K562 (cell line): Measurements from ENCODE around the gene ARHGAP12. TPM values are rescaled to one million over a fixed set of nuclear protein-coding genes. Genes with fewer than 3 reads are reported as not detected.

ENCODE experiments used
- ATAC-seq: fragments of 200-7000 bp; cut with Tn5 transposase; 3 replicates; pipeline ENCODE4 v1.9.1; 2020; ENCODE audit warnings: moderate library complexity
- BruUV-seq: library from RNA; stranded (reverse); fragments of 400-500 nt; replicated peaks from 2 replicates; lab custom pipeline; 2021; lab: Mats Ljungman, UMichigan
- CTCF ChIA-PET: fragments of 300-600 bp; formaldehyde crosslinking; extraction: SDS; loops from one replicate; lab custom pipeline; 2021; ENCODE audit warnings: low intra/inter-chr PET ratio; lab: Yijun Ruan, JAX
- POLR2A ChIA-PET: fragments of 300-600, 350-650 bp; sonication (Branson Sonifier 250); formaldehyde crosslinking; extraction: SDS; loops from one replicate; lab custom pipeline; 2021; ENCODE audit warnings: antibody characterized with exemption, inconsistent platforms; lab: Yijun Ruan, JAX
- DNase-seq, 4 experiments: peaks; one replicate each; pipeline versions ENCODE4 v3.0.0 to v3.0.0-alpha.2; 2011 to 2018; ENCODE audit warnings: low spot score in 3 of 4, mixed read lengths in 3 of 4; ENCODE audit errors: extremely low read depth in 1 of 4
- FAIRE-seq: peaks from 2 replicates; lab custom pipeline; 2011; peaks lifted over from hg19 to GRCh38; lab: Jason Lieb, UNC
- H2AFZ ChIP-seq: 2 replicates; pipeline ENCODE4 v1.6.0; 2011; ENCODE audit warnings: low read depth, low read length, control low read depth, inconsistent platforms
- H3K27ac ChIP-seq: fragments of 200-600 bp; 3 replicates; pipeline ENCODE4 v1.8.0; 2011; ENCODE audit warnings: low read depth, mild to moderate bottlenecking, control low read depth, inconsistent platforms, low read length, moderate library complexity, mixed read lengths; ENCODE audit errors: extremely low read depth
- H3K27me3 ChIP-seq, 2 experiments: fragments of 300-600 bp in 1 of 2; 2 replicates in 1 of 2; 3 replicates in 1 of 2; pipeline versions ENCODE4 v1.6.0 to v1.8.0; 2011; ENCODE audit warnings: inconsistent platforms in 2 of 2, low read length in 2 of 2, mild to moderate bottlenecking in 1 of 2, mixed read lengths in 1 of 2, moderate library complexity in 1 of 2; ENCODE audit not compliant: control insufficient read depth in 2 of 2, insufficient read depth in 2 of 2
- H3K36me3 ChIP-seq: fragments of 300-600 bp; 3 replicates; pipeline ENCODE4 v1.8.0; 2011; ENCODE audit warnings: mild to moderate bottlenecking, low read length, inconsistent platforms; ENCODE audit not compliant: control insufficient read depth, insufficient read depth
- H3K4me1 ChIP-seq, 2 experiments: fragments of 200-600 bp in 1 of 2; replicated peaks in 1 of 2; 2 replicates in 1 of 2; 3 replicates in 1 of 2; pipeline versions ENCODE4 v1.5.1 to v1.8.0; 2011; ENCODE audit warnings: inconsistent platforms in 2 of 2, low read length in 2 of 2, mild to moderate bottlenecking in 1 of 2, mixed read lengths in 1 of 2, moderate library complexity in 1 of 2; ENCODE audit not compliant: control insufficient read depth in 2 of 2, insufficient read depth in 2 of 2
- H3K4me2 ChIP-seq: 2 replicates; pipeline ENCODE4 v1.6.1; 2011; ENCODE audit warnings: low read length, control low read depth, inconsistent platforms, mixed read lengths; ENCODE audit not compliant: insufficient read depth
- H3K4me3 ChIP-seq: fragments of 200-600 bp; sonication (generic), shearing (Covaris generic); 2 replicates; pipeline ENCODE4 v1.5.1; 2016; ENCODE audit warnings: control low read depth, inconsistent platforms
- H3K79me2 ChIP-seq: fragments of 200-600 bp; 3 replicates; pipeline ENCODE4 v1.8.0; 2011; ENCODE audit warnings: low read length, inconsistent platforms; ENCODE audit not compliant: control insufficient read depth, insufficient read depth
- H3K9ac ChIP-seq, 2 experiments: 2 replicates each; pipeline versions ENCODE4 v1.6.0 to v1.6.1; 2011; ENCODE audit warnings: low read depth in 2 of 2, low read length in 2 of 2, control low read depth in 1 of 2, inconsistent platforms in 1 of 2, mild to moderate bottlenecking in 1 of 2, mixed read lengths in 1 of 2; ENCODE audit not compliant: insufficient read depth in 1 of 2
- H3K9me1 ChIP-seq: one replicate; pipeline ENCODE4 v1.6.0; 2011; ENCODE audit warnings: inconsistent platforms, mild to moderate bottlenecking, low read length, moderate library complexity; ENCODE audit not compliant: control insufficient read depth, insufficient read depth
- H3K9me3 ChIP-seq: replicated peaks from 2 replicates; pipeline ENCODE4 v1.5.1; 2011; ENCODE audit warnings: low read depth, low read length, inconsistent platforms; ENCODE audit not compliant: control insufficient read depth, insufficient read depth
- H4K20me1 ChIP-seq: replicated peaks from 2 replicates; pipeline ENCODE4 v1.6.1; 2011; ENCODE audit warnings: low read length, inconsistent platforms, mixed read lengths; ENCODE audit not compliant: control insufficient read depth, insufficient read depth
- GABPB1 ChIP-seq: sonication (generic); formaldehyde crosslinking; IDR thresholded peaks from 2 replicates; pipeline ENCODE4 v1.8.0; 2022; ENCODE audit warnings: mild to moderate bottlenecking, missing genetic modification reagents
- ILK ChIP-seq: fragments of 450-650 bp; IDR thresholded peaks from 2 replicates; pipeline ENCODE4 v1.6.1; 2016; ENCODE audit warnings: missing genetic modification characterization, low read depth, mild to moderate bottlenecking, missing compliant biosample characterization, moderate library complexity, borderline replicate concordance
- JUN ChIP-seq, 2 experiments: sonication (generic) in 1 of 2; formaldehyde crosslinking in 1 of 2; IDR thresholded peaks; 2 replicates each; pipeline versions ENCODE4 v1.6.1 to v1.8.0; 2012 to 2022; ENCODE audit warnings: borderline replicate concordance in 2 of 2, mild to moderate bottlenecking in 2 of 2, improper control_type of control experiment in 1 of 2, low read depth in 1 of 2, low read length in 1 of 2, missing genetic modification reagents in 1 of 2
- KLF10 ChIP-seq: fragments of 250-450 bp; sonication (Bioruptor Pico); IDR thresholded peaks from 2 replicates; pipeline ENCODE4 v1.6.1; 2021; ENCODE audit warnings: matching md5 sums
- LCOR ChIP-seq: sonication (generic); formaldehyde crosslinking; IDR thresholded peaks from 2 replicates; pipeline ENCODE4 v1.8.0; 2022; ENCODE audit warnings: mild to moderate bottlenecking, missing genetic modification reagents
- NFATC3 ChIP-seq: fragments of 450-650 bp; IDR thresholded peaks from 2 replicates; pipeline ENCODE4 v1.6.1; 2017; ENCODE audit warnings: mild to moderate bottlenecking
- PHF8 ChIP-seq: fragments of 200-600 bp; sonication (generic); IDR thresholded peaks from 2 replicates; pipeline ENCODE4 v1.6.1; 2012; ENCODE audit warnings: mixed run types, mild to moderate bottlenecking, inconsistent platforms, low read length, moderate library complexity, borderline replicate concordance
- SMAD4 ChIP-seq: fragments of 250-450 bp; sonication (Bioruptor Pico); conservative IDR thresholded peaks from 2 replicates; pipeline ENCODE4 v1.8.0; 2021; ENCODE audit warnings: inconsistent platforms, mild to moderate bottlenecking, moderate library complexity
- WGBS: fragments of 100-300 bp; shearing (Covaris generic); methylation state at CpG from one replicate; pipeline ENCODE4 v1.1.6; 2016; ENCODE audit warnings: low coverage, mixed read lengths; ENCODE audit not compliant: insufficient coverage; ENCODE audit errors: missing lambda C conversion rate; 5-methylcytosine and 5-hydroxymethylcytosine counted together
- in situ Hi-C: fragments of 300-500 bp; cut with MboI; formaldehyde crosslinking; loops from 4 replicates; pipeline ENCODE4 v1.15.0; 2018; ENCODE audit warnings: inconsistent platforms, mixed read lengths
- intact Hi-C: fragments of 100-400 bp; cut with micrococcal nuclease; formaldehyde crosslinking; loops from 2 replicates; pipeline ENCODE4 v1.14.2; 2022
- polyA plus RNA-seq, 8 experiments: library from polyadenylated mRNA; depleted of rRNA in 4 of 8; stranded (reverse) in 5 of 8; unstranded in 3 of 8; fragments of >200 nt; fragmentation: Nextera tagmentation in 2 of 8; fragmentation: Illumina TruSeq in 1 of 8; extraction: Ambion mirVana in 2 of 8; extraction: Trizol in 1 of 8; gene quantifications; 2 replicates each; pipeline versions ENCODE4 v1.2.1 to v1.2.3, GENCODE V29; 2011 to 2014; ENCODE audit warnings: inconsistent platforms in 1 of 8, missing spikeins in 1 of 8
- total RNA-seq, 7 experiments: library from RNA; depleted of rRNA in 6 of 7; stranded (reverse); fragments of >200 nt in 6 of 7; fragmentation: Illumina TruSeq in 2 of 7; extraction: Trizol in 2 of 7; gene quantifications; 2 replicates each; pipeline versions ENCODE4 v1.2.1 to v1.2.3, GENCODE V29; 2011 to 2021; ENCODE audit warnings: low replicate concordance in 1 of 7
- TF ChIP-seq, protein P1 (sequence below): fragments of 450-650 bp; conservative IDR thresholded peaks from 2 replicates; pipeline ENCODE4 v1.6.1; 2016; ENCODE audit warnings: missing genetic modification characterization, low read depth, mild to moderate bottlenecking, control low read depth, missing compliant biosample characterization

The ARHGAP12 gene
- total and polyA plus RNA-seq, 9 of the 15 experiments (the other 6 are each of a cell fraction or from before 2014, with no cell fraction given), result 4.4 to 18.7 (median 10.1) TPM

GRCh38 chr10:31768467-31768866 is 160.2 kb downstream of the ARHGAP12 start:
- H2AFZ ChIP-seq, result no peak overlapping the region
- no peak for DNase-seq
- POLR2A ChIA-PET, result interaction anchor here (0.6 to 1.0 kb wide), 2 partner anchors 17 to 22 kb away, joined by 3 to 4 read pairs; no protein-coding TSS in a partner anchor
- no peaks in the 10 kb centered on the region; a peak in 1 of 5 replicates for H3K4me1 ChIP-seq
- H3K4me2 ChIP-seq, result no peak overlapping the region
- CTCF ChIA-PET, result no interaction called here
- no peaks in the 10 kb centered on the region for H3K36me3 ChIP-seq
- no peak for FAIRE-seq
- H3K27me3 ChIP-seq, result peaks cover 3 to 14% of the 10 kb centered on the region in 2 experiments; a peak in 4 of 5 replicates
- BruUV-seq, result no TSS peak
- H3K27ac ChIP-seq, result no peak overlapping the region
- H3K79me2 ChIP-seq, result no peaks in the 10 kb centered on the region
- H4K20me1 ChIP-seq, result no peaks in the 10 kb centered on the region
- in situ Hi-C loops, result no loop called here
- intact Hi-C loops, result no loop called here
- no peaks in the 10 kb centered on the region for H3K9me1 ChIP-seq
- TF ChIP-seq NFATC3, result no peak
- no peak for TF ChIP-seq LCOR (CRISPR knock-in tag)
- no peak for TF ChIP-seq SMAD4
- no peak for TF ChIP-seq GABPB1 (CRISPR knock-in tag)
- TF ChIP-seq ILK (tag), result no peak
- TF ChIP-seq, protein P1, sequence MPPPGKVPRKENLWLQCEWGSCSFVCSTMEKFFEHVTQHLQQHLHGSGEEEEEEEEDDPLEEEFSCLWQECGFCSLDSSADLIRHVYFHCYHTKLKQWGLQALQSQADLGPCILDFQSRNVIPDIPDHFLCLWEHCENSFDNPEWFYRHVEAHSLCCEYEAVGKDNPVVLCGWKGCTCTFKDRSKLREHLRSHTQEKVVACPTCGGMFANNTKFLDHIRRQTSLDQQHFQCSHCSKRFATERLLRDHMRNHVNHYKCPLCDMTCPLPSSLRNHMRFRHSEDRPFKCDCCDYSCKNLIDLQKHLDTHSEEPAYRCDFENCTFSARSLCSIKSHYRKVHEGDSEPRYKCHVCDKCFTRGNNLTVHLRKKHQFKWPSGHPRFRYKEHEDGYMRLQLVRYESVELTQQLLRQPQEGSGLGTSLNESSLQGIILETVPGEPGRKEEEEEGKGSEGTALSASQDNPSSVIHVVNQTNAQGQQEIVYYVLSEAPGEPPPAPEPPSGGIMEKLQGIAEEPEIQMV (tag), result no peak
- TF ChIP-seq KLF10 (CRISPR knock-in tag), result no peak
- TF ChIP-seq PHF8, result no peak
- TF ChIP-seq JUN (IDR thresholded peaks at IDR 0.05; ENCODE audit: borderline replicate concordance, low read depth, low read length), result no peak
- no peak for TF ChIP-seq JUN (CRISPR knock-in tag; IDR thresholded peaks at IDR 0.05; ENCODE audit: borderline replicate concordance)
- ATAC-seq, result no peak
- H3K4me3 ChIP-seq, result no peak overlapping the region
- 50% methylated on average over 1 of the region's 1 CpG for WGBS
- H3K9me3 ChIP-seq, result no peaks in the 10 kb centered on the region
- no peak overlapping the region for H3K9ac ChIP-seq
